Gastrocnemius medialis (tissue), 4 donors: ENCODE data around the gene SOCS7. TPM values are rescaled to one million over a fixed set of nuclear protein-coding genes. Genes with fewer than 3 reads are reported as not detected.

Experiments used
- ATAC-seq, 2 donors: fragments of 150-250 bp; one replicate each; pipeline ENCODE4 v1.9.1; 2016
- DNase-seq, 2 donors: peaks; one replicate each; pipeline ENCODE4 v3.0.0-alpha.2; 2019
- H3K27ac ChIP-seq, 4 donors: fragments of 200-600 bp; sonication (generic); 1 replicate in 1 of 4; 2 replicates in 3 of 4; pipeline ENCODE4 v1.5.1; 2016 to 2018; ENCODE audit warnings: mild to moderate bottlenecking in 2 of 4, moderate library complexity in 1 of 4
- H3K27me3 ChIP-seq, 3 donors: fragments of 200-600 bp; sonication (generic) in 2 of 3; 1 replicate in 1 of 3; 2 replicates in 2 of 3; pipeline versions ENCODE4 v1.5.1 to v1.6.0; 2016 to 2019; ENCODE audit warnings: mild to moderate bottlenecking in 1 of 3, moderate library complexity in 1 of 3
- H3K36me3 ChIP-seq, 2 donors: fragments of 200-600 bp; sonication (generic) in 1 of 2; one replicate each; pipeline ENCODE4 v1.5.1; 2017 to 2018
- H3K4me1 ChIP-seq, 2 donors: fragments of 200-600 bp; sonication (generic) in 1 of 2; one replicate each; pipeline ENCODE4 v1.5.1; 2016 to 2017; ENCODE audit warnings: mild to moderate bottlenecking in 2 of 2
- H3K4me3 ChIP-seq, 4 donors: fragments of 200-600 bp; sonication (generic) in 3 of 4; 1 replicate in 1 of 4; 2 replicates in 3 of 4; pipeline ENCODE4 v1.5.1; 2016 to 2019; ENCODE audit warnings: mild to moderate bottlenecking in 2 of 4
- H3K9me3 ChIP-seq, 3 donors: fragments of 200-600 bp; sonication (generic) in 2 of 3; 1 replicate in 1 of 3; 2 replicates in 2 of 3; pipeline ENCODE4 v1.5.1; 2016 to 2019
- CTCF ChIP-seq, 5 experiments: fragments of 450-650 bp in 3 of 5; fragments of 200-600 bp in 2 of 5; sonication (generic) in 2 of 5; IDR thresholded peaks in 4 of 5; conservative IDR thresholded peaks in 1 of 5; 1 replicate in 4 of 5; 2 replicates in 1 of 5; pipeline ENCODE4 v1.5.1; 2016 to 2019; ENCODE audit warnings: antibody characterized with exemption in 5 of 5, mild to moderate bottlenecking in 3 of 5, moderate library complexity in 3 of 5
- POLR2A ChIP-seq, 2 donors: fragments of 450-650 bp; IDR thresholded peaks; one replicate each; pipeline ENCODE4 v1.6.1; 2017; ENCODE audit warnings: antibody characterized with exemption in 2 of 2, mild to moderate bottlenecking in 2 of 2, moderate library complexity in 2 of 2
- in situ Hi-C, 4 donors: fragments of 200-750 bp; cut with MboI; loops; one replicate each; pipeline versions ENCODE4 v1.15.0 to v1.8.0; 2017; ENCODE audit warnings: low sequenced_read_pairs in 4 of 4
- intact Hi-C: fragments of 100-400 bp; cut with DNase I; formaldehyde crosslinking; loops from one replicate; pipeline ENCODE4 v1.15.1; 2023; ENCODE audit warnings: low total_unique reads
- total RNA-seq, 4 donors: library from RNA; depleted of rRNA; stranded (reverse); fragments of >200 nt; gene quantifications; one replicate each; pipeline versions ENCODE4 v1.1.0 to v1.2.3, GENCODE V29; 2016

Gene SOCS7
- total RNA-seq, 4 donors from 2014 or later = 16.3 to 19.9 (median 19.5) TPM

GRCh38 chr17:38421171-38421841 is 69.7 kb downstream of the SOCS7 start:
- H3K9me3 ChIP-seq = no peaks in the 10 kb centered on the region
- ATAC-seq (no peak), DNase-seq (no peak)
- in situ Hi-C loops = no loop called here
- H3K4me1 ChIP-seq = peaks cover 15 to 24% of the 10 kb centered on the region in 2 donors
- H3K4me3 ChIP-seq = no peak overlapping the region
- no peak for TF ChIP-seq POLR2A (IDR thresholded peaks at IDR 0.05)
- TF ChIP-seq CTCF (IDR thresholded peaks at IDR 0.05 in 4 of 5, conservative IDR thresholded peaks at IDR 0.05 in 1 of 5) = no peak
- intact Hi-C loops = loop anchor here (10.0 kb wide), 1 partner anchor 253 kb away; the partner anchor contains the start of gene EPOP
- no peaks in the 10 kb centered on the region for H3K36me3 ChIP-seq
- H3K27me3 ChIP-seq = peaks cover 9 to 13% (median 10%) of the 10 kb centered on the region in 3 donors
- no peak overlapping the region for H3K27ac ChIP-seq

- ATAC-seq (no peak), DNase-seq (no peak)
- in situ Hi-C loops = no loop called here
- peaks cover 9 to 13% (median 10%) of the 10 kb centered on the region in 3 donors for H3K27me3 ChIP-seq
- no peaks in the 10 kb centered on the region for H3K36me3 ChIP-seq
- H3K4me3 ChIP-seq = no peak overlapping the region
- no peaks in the 10 kb centered on the region for H3K9me3 ChIP-seq
- no peak overlapping the region for H3K27ac ChIP-seq
- TF ChIP-seq POLR2A (IDR thresholded peaks at IDR 0.05) (no peak), CTCF (IDR thresholded peaks at IDR 0.05 in 4 of 5, conservative IDR thresholded peaks at IDR 0.05 in 1 of 5) (no peak)
- peaks cover 22 to 32% of the 10 kb centered on the region in 2 donors for H3K4me1 ChIP-seq
- intact Hi-C loops = loop anchor here (10.0 kb wide), 1 partner anchor 253 kb away; the partner anchor contains the start of gene EPOP
Observed at GRCh38 chr17:38421871-38422827, 70.5 kb downstream of the SOCS7 start.

- in situ Hi-C loops (no loop called here), intact Hi-C loops (loop anchor here (10.0 kb wide), 1 partner anchor 250 kb away; the partner anchor contains the start of gene EPOP)
- TF ChIP-seq POLR2A (IDR thresholded peaks at IDR 0.05) = no peak
- TF ChIP-seq CTCF (IDR thresholded peaks at IDR 0.05 in 4 of 5, conservative IDR thresholded peaks at IDR 0.05 in 1 of 5) = no peak
- DNase-seq = no peak
- H3K4me1 ChIP-seq = peaks cover 35 to 43% of the 10 kb centered on the region in 2 donors
- ATAC-seq = no peak
- H3K27ac ChIP-seq = peak overlapping the region in 1 of 4 donors; percentile 91
- H3K9me3 ChIP-seq = no peaks in the 10 kb centered on the region
- H3K27me3 ChIP-seq = peaks cover 0 to 6% (median 0%) of the 10 kb centered on the region in 3 donors
- H3K36me3 ChIP-seq = no peaks in the 10 kb centered on the region
- H3K4me3 ChIP-seq = no peak overlapping the region
Observed at GRCh38 chr17:38424297-38424972, 72.8 kb downstream of the SOCS7 start.

GRCh38 chr17:38425031-38425430 is 73.4 kb downstream of the SOCS7 start:
- H3K27me3 ChIP-seq = peaks cover 0 to under 1% (median 0%) of the 10 kb centered on the region in 3 donors
- H3K36me3 ChIP-seq = no peaks in the 10 kb centered on the region
- peaks cover 41 to 47% of the 10 kb centered on the region in 2 donors for H3K4me1 ChIP-seq
- no peak for ATAC-seq
- no peak for DNase-seq
- no peak overlapping the region for H3K4me3 ChIP-seq
- intact Hi-C loops (loop anchor here (10.0 kb wide), 1 partner anchor 250 kb away; the partner anchor contains the start of gene EPOP), in situ Hi-C loops (no loop called here)
- TF ChIP-seq CTCF (IDR thresholded peaks at IDR 0.05 in 4 of 5, conservative IDR thresholded peaks at IDR 0.05 in 1 of 5) (no peak), POLR2A (IDR thresholded peaks at IDR 0.05) (no peak)
- no peaks in the 10 kb centered on the region for H3K9me3 ChIP-seq
- H3K27ac ChIP-seq = peak overlapping the region in 3 of 4 donors; percentile 3 to 91 (median 89)
